Body of pancreas (tissue), 4 donors: ENCODE data around the gene SH2D3C. TPM values are rescaled to one million over a fixed set of nuclear protein-coding genes. Genes with fewer than 3 reads are reported as not detected.
A peak's percentile ranks its signal among the peaks of the same experiment; 100 is the strongest.

Experiments used
- ATAC-seq: fragments of 150-250 bp; one replicate; pipeline ENCODE4 v1.9.1; 2016
- DNase-seq, 4 donors: peaks; one replicate each; pipeline ENCODE4 v3.0.0-alpha.2; 2019
- H3K27ac ChIP-seq, 4 donors: fragments of 200-600 bp; sonication (generic); 1 replicate in 3 of 4; 2 replicates in 1 of 4; pipeline versions ENCODE4 v1.5.1 to v1.6.1; 2016 to 2019; ENCODE audit warnings: mild to moderate bottlenecking in 1 of 4, mixed read lengths in 1 of 4, moderate library complexity in 1 of 4
- H3K27me3 ChIP-seq, 2 donors: fragments of 200-600 bp; sonication (generic); one replicate each; pipeline ENCODE4 v1.6.0; 2016; ENCODE audit warnings: mild to moderate bottlenecking in 1 of 2
- H3K36me3 ChIP-seq, 2 donors: fragments of 200-600 bp; sonication (generic); replicated peaks in 1 of 2; 2 replicates each; pipeline ENCODE4 v1.5.1; 2016; ENCODE audit warnings: low read depth in 2 of 2; ENCODE audit not compliant: insufficient read depth in 1 of 2
- H3K4me1 ChIP-seq: fragments of 200-600 bp; sonication (generic); one replicate; pipeline ENCODE4 v1.6.0; 2016
- H3K4me3 ChIP-seq, 2 donors: fragments of 200-600 bp; sonication (generic); 1 replicate in 1 of 2; 2 replicates in 1 of 2; pipeline ENCODE4 v1.5.1; 2016 to 2019
- H3K9me3 ChIP-seq, 3 donors: fragments of 200-600 bp; sonication (generic); 1 replicate in 2 of 3; 2 replicates in 1 of 3; pipeline ENCODE4 v1.5.1; 2016
- CTCF ChIP-seq, 7 experiments: fragments of 450-650 bp in 4 of 7; fragments of 200-600 bp in 3 of 7; sonication (generic) in 3 of 7; IDR thresholded peaks; one replicate each; pipeline ENCODE4 v1.5.1; 2016 to 2019; ENCODE audit warnings: antibody characterized with exemption in 7 of 7
- POLR2A ChIP-seq, 3 donors: fragments of 450-650 bp; IDR thresholded peaks; one replicate each; pipeline ENCODE4 v1.6.1; 2016; ENCODE audit warnings: antibody characterized with exemption in 3 of 3, mild to moderate bottlenecking in 2 of 3
- WGBS, 2 donors: methylation state at CpG; one replicate each; pipeline ENCODE4 v1.1.5; 2017; 5-methylcytosine and 5-hydroxymethylcytosine counted together
- intact Hi-C: fragments of 100-400 bp; cut with DNase I; formaldehyde crosslinking; loops from one replicate; pipeline ENCODE4 v1.15.1; 2023
- total RNA-seq, 2 donors: library from RNA; depleted of rRNA; stranded (reverse); fragments of >200 nt; gene quantifications; one replicate each; pipeline ENCODE4 v1.1.0, GENCODE V29; 2016

Gene SH2D3C
- total RNA-seq, 2 donors from 2014 or later: 3.3 to 4.2 TPM

GRCh38 chr9:127802576-127803443 lies 24.3 kb upstream of the SH2D3C start, which contains the start of gene FPGS:
FPGS (plus strand) TSS chr9:127802882; CDS start chr9:127802925, 43 bp downstream.
- peak within 1 kb of the TSS; percentile 94 to 96 (median 96) for H3K27ac ChIP-seq
- peak within 1 kb of the TSS; percentile 48 to 59 for H3K4me3 ChIP-seq
- no peaks in the 10 kb centered on the region for H3K9me3 ChIP-seq
- WGBS, 2 donors: 0% methylated on average over 2 to 76 of the region's 83 CpGs
- intact Hi-C loops: no loop called here
- TF ChIP-seq CTCF (IDR thresholded peaks at IDR 0.05) (no peak), POLR2A (IDR thresholded peaks at IDR 0.05) (peak; percentile 74 to 79 (median 77))
- peak; percentile 84 to 91 (median 88) for DNase-seq
- no peaks in the 10 kb centered on the region for H3K27me3 ChIP-seq
- H3K36me3 ChIP-seq: peaks cover 0 to 3% of the 10 kb centered on the region in 2 donors
- peaks cover 67% of the 10 kb centered on the region for H3K4me1 ChIP-seq
- ATAC-seq: peak; percentile 81

DNA sequence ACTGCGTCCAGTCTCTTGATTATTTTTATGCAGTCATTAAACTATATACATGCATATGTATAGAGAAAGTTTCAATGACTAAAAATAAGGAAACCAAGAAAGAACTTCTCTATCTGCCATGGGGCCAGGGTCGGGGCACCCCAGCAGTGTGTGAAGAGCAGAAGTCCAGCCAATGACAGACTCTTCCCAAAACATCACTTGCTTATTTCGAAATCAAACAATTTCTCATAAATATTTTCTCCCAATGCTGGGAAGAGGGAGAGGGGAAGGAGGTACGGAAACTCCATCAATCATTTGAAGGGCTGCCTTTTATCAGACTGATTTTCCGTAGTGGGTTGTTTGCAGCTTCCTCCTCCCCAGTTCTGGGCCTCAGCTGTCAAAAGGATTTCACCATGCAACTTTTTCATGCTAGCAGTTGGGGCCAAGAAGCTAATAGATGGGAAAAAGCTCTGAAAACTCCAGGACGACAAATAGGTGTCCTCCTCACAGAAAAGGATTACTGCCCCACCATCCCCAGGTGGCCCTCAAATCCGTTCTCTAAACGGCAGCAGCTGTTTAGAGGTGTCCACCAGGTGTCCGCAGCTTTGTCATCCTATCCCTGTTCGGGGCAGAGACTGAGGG lies 23.6 kb upstream of the SH2D3C start:
- 20 to 38% methylated on average over 6 to 10 of the region's 10 CpGs for WGBS, 2 donors
- H3K4me3 ChIP-seq: no peak overlapping the region
- no peaks in the 10 kb centered on the region for H3K36me3 ChIP-seq
- intact Hi-C loops: no loop called here
- TF ChIP-seq CTCF (IDR thresholded peaks at IDR 0.05) (peak in 1 of 7 experiments; percentile 30), POLR2A (IDR thresholded peaks at IDR 0.05) (no peak)
- ATAC-seq (no peak), DNase-seq (no peak)
- H3K4me1 ChIP-seq: peaks cover 75% of the 10 kb centered on the region
- no peaks in the 10 kb centered on the region for H3K9me3 ChIP-seq
- H3K27me3 ChIP-seq: no peaks in the 10 kb centered on the region
- H3K27ac ChIP-seq: peak overlapping the region; percentile 94 to 96 (median 96)

DNA sequence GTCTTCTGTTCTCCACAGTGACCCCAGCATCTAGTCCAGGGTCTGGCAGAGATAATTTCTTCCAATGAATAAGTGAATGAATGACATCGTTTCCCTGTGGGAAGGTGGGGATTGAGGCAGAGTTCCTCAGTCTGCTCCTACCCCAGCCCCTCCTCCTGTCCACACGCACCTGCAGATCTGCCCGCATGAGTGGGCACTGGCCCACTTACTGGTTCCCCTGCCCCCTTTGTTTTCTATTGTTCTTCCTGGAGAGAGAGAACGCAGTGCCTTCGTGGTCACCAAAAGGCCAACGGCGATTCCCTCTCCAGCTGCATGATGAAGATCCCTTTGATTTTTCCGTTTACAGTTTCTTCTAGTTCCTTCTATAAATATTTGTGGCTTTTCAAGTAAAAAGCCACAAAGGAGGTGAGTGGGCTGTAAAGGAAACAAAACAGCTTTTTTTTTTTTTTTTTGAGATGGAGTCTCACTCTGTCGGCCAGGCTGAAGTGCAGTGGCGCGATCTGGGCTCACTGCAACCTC lies 18.4 kb upstream of the SH2D3C start:
- intact Hi-C loops: no loop called here
- TF ChIP-seq CTCF (IDR thresholded peaks at IDR 0.05) (no peak), POLR2A (IDR thresholded peaks at IDR 0.05) (no peak)
- peaks cover 98% of the 10 kb centered on the region for H3K4me1 ChIP-seq
- peak overlapping the region; percentile 55 to 82 (median 67) for H3K27ac ChIP-seq
- H3K36me3 ChIP-seq: peaks cover 0 to 2% of the 10 kb centered on the region in 2 donors
- DNase-seq (no peak), ATAC-seq (no peak)
- H3K27me3 ChIP-seq: no peaks in the 10 kb centered on the region
- H3K9me3 ChIP-seq: no peaks in the 10 kb centered on the region
- WGBS, 2 donors: 48 to 51% methylated on average over 11 of the region's 11 CpGs
- no peak overlapping the region for H3K4me3 ChIP-seq

DNA sequence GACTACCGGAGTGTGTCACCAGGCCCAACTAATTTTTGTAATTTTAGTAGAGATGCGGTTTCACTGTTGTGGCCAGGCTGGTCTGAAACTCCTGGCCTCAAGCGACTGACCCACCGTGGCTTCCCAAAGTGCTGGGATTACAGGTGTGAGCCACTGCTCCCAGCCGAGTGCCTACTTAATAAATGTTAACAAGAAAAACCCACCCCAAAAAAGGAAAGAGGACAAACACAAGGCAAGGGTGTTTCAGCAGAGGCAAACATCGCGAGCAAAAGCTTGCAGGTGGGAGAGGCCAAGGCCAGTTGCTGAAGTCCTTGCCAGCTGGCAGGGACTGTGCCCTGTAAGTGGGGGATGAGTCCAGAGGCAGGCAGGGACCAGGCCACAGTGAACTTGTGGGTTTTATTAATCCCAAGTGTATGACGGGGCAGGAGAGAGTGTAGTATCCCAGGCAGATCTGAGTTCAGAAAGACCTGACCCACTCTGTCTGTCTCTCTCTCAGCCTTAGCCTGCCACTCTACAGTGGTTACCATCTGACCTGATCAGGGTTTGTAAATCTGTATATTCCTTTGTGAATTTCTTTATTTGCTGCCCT lies 17.9 kb upstream of the SH2D3C start:
- H3K27me3 ChIP-seq: no peaks in the 10 kb centered on the region
- peaks cover 92% of the 10 kb centered on the region for H3K4me1 ChIP-seq
- no peaks in the 10 kb centered on the region for H3K9me3 ChIP-seq
- ATAC-seq: peak; percentile 39
- intact Hi-C loops: no loop called here
- H3K36me3 ChIP-seq: peaks cover 0 to 2% of the 10 kb centered on the region in 2 donors
- peak overlapping the region; percentile 55 to 82 (median 67) for H3K27ac ChIP-seq
- no peak for TF ChIP-seq CTCF (IDR thresholded peaks at IDR 0.05)
- TF ChIP-seq POLR2A (IDR thresholded peaks at IDR 0.05): peak in 1 of 3 donors; percentile 8
- no peak overlapping the region for H3K4me3 ChIP-seq
- 25 to 30% methylated on average over 8 of the region's 8 CpGs for WGBS, 2 donors
- peak; percentile 71 to 89 (median 80) for DNase-seq
